Measurements from ENCODE around the gene TNC. TPM values are rescaled to one million over a fixed set of nuclear protein-coding genes. Genes with fewer than 3 reads are reported as not detected.

The TNC gene
- total RNA-seq, 2 donors from 2014 or later, result 7.4 to 16.9 TPM

- H3K27me3 ChIP-seq, result no peaks in the 10 kb centered on the region
- H3K9me3 ChIP-seq, result no peaks in the 10 kb centered on the region
- TF ChIP-seq CTCF (IDR thresholded peaks at IDR 0.05), result no peak
- no peaks in the 10 kb centered on the region for H3K36me3 ChIP-seq
- no peak for DNase-seq (ENCODE audit: low spot score)
- H3K27ac ChIP-seq, result no peak overlapping the region
- no peak overlapping the region for H3K4me3 ChIP-seq
- H3K4me1 ChIP-seq, result no peaks in the 10 kb centered on the region
Measured at GRCh38 chr9:114985959-114986501, 131.9 kb downstream of the TNC start.

GRCh38 chr9:114981063-114981462, 136.9 kb downstream of the TNC start:
- Histone ChIP-seq H3K27ac (no peak overlapping the region), H3K4me1 (no peaks in the 10 kb centered on the region), H3K27me3 (no peaks in the 10 kb centered on the region), H3K9me3 (no peaks in the 10 kb centered on the region), H3K36me3 (no peaks in the 10 kb centered on the region), H3K4me3 (no peak overlapping the region)
- DNase-seq (ENCODE audit: low spot score), result no peak
- no peak for TF ChIP-seq CTCF (IDR thresholded peaks at IDR 0.05)

GRCh38 chr9:114973216-114973615, 144.7 kb downstream of the TNC start:
- H3K27ac ChIP-seq, result no peak overlapping the region

GRCh38 chr9:114972510-114973136, 145.3 kb downstream of the TNC start:
- no peak for TF ChIP-seq CTCF (IDR thresholded peaks at IDR 0.05)
- Histone ChIP-seq H3K36me3 (no peaks in the 10 kb centered on the region), H3K27ac (no peak overlapping the region)

More at GRCh38 chr9:114973216-114973615, 144.7 kb downstream of the TNC start:
- Histone ChIP-seq H3K27me3 (no peaks in the 10 kb centered on the region), H3K36me3 (no peaks in the 10 kb centered on the region), H3K9me3 (no peaks in the 10 kb centered on the region), H3K4me1 (no peaks in the 10 kb centered on the region), H3K4me3 (no peak overlapping the region)
- no peak for TF ChIP-seq CTCF (IDR thresholded peaks at IDR 0.05)
- no peak for DNase-seq (ENCODE audit: low spot score)

More at GRCh38 chr9:114972510-114973136, 145.3 kb downstream of the TNC start:
- no peaks in the 10 kb centered on the region for H3K9me3 ChIP-seq
- no peaks in the 10 kb centered on the region for H3K27me3 ChIP-seq
- H3K4me3 ChIP-seq, result no peak overlapping the region
- no peak for DNase-seq (ENCODE audit: low spot score)
- no peaks in the 10 kb centered on the region for H3K4me1 ChIP-seq

Other genes with a start within 250 kb of the TNC start
- gene TNFSF8, start 187.6 kb downstream of the TNC start, total RNA-seq, result 1 to 10 TPM in 1 of 2 donors, under 1 TPM in 1; 0.22 to 1.7 TPM

Measured in right atrium auricular region (tissue), 2 donors.